K562 (cell line): ENCODE measurements around the gene LY6G6D. TPM values are rescaled to one million over a fixed set of nuclear protein-coding genes. Genes with fewer than 3 reads are reported as not detected.

Source experiments
- CAMTA2 ChIP-seq: fragments of 250-450 bp; sonication (Bioruptor Pico); conservative IDR thresholded peaks from 2 replicates; pipeline ENCODE4 v1.5.1; 2022
- CBFA2T3 ChIP-seq: fragments of 450-650 bp; IDR thresholded peaks from 2 replicates; pipeline ENCODE4 v1.6.1; 2017
- CREB3 ChIP-seq: fragments of 450-650 bp; conservative IDR thresholded peaks from 2 replicates; pipeline ENCODE4 v1.6.1; 2016; ENCODE audit warnings: missing genetic modification characterization, low read depth, mild to moderate bottlenecking, missing compliant biosample characterization, moderate library complexity
- CREB5 ChIP-seq: fragments of 250-450 bp; sonication (Bioruptor Pico); IDR thresholded peaks from 2 replicates; pipeline ENCODE4 v1.5.0; 2020; ENCODE audit warnings: mild to moderate bottlenecking
- DACH1 ChIP-seq: fragments of 450-650 bp; IDR thresholded peaks from 2 replicates; pipeline ENCODE4 v1.6.1; 2018; ENCODE audit not compliant: partially characterized antibody
- E4F1 ChIP-seq: fragments of 250-450 bp; sonication (Bioruptor Pico); IDR thresholded peaks from 2 replicates; pipeline ENCODE4 v1.5.0; 2021; ENCODE audit warnings: mild to moderate bottlenecking, borderline replicate concordance
- ELF1 ChIP-seq: fragments of 200-800 bp; sonication (Bioruptor generic); IDR thresholded peaks from 2 replicates; pipeline ENCODE4 v1.6.1; 2016; ENCODE audit warnings: missing genetic modification characterization, missing compliant biosample characterization
- GATAD2A ChIP-seq: fragments of 450-650 bp; IDR thresholded peaks from 2 replicates; pipeline ENCODE4 v1.6.1; 2017
- HNRNPLL ChIP-seq: fragments of 200-400 bp; formaldehyde crosslinking; IDR thresholded peaks from 2 replicates; pipeline ENCODE4 v1.6.1; 2017; ENCODE audit warnings: low read length, low read depth, mild to moderate bottlenecking; ENCODE audit not compliant: poor library complexity, severe bottlenecking
- KAT2B ChIP-seq: IDR thresholded peaks from one replicate; pipeline ENCODE4 v1.6.1; 2012; ENCODE audit warnings: low read depth, mild to moderate bottlenecking, control low read depth, inconsistent platforms, low read length, moderate library complexity
- MYC ChIP-seq, 2 experiments: fragments of 250-450 bp in 1 of 2; sonication (Bioruptor Pico) in 1 of 2; IDR thresholded peaks; 2 replicates each; pipeline versions ENCODE4 v1.5.1 to v1.6.1; 2012 to 2021; ENCODE audit warnings: low read depth in 2 of 2, borderline replicate concordance in 1 of 2, improper control_type of control experiment in 1 of 2, low read length in 1 of 2, mild to moderate bottlenecking in 1 of 2, moderate library complexity in 1 of 2
- RNF219 ChIP-seq: fragments of 250-450 bp; sonication (Bioruptor Pico); IDR thresholded peaks from 2 replicates; pipeline ENCODE4 v1.5.0; 2022; ENCODE audit warnings: mild to moderate bottlenecking
- SMC3 ChIP-seq: conservative IDR thresholded peaks from 2 replicates; pipeline ENCODE4 v1.6.1; 2011; ENCODE audit warnings: low read depth, low read length, improper control_type of control experiment; ENCODE audit not compliant: insufficient read depth
- SRSF9 ChIP-seq: fragments of 200-400 bp; formaldehyde crosslinking; IDR thresholded peaks from 2 replicates; pipeline ENCODE4 v1.6.1; 2017; ENCODE audit warnings: low read depth, low read length, borderline replicate concordance
- ZNF143 ChIP-seq: sonication (generic); formaldehyde crosslinking; IDR thresholded peaks from 2 replicates; pipeline ENCODE4 v1.9.0; 2022; ENCODE audit warnings: mild to moderate bottlenecking, missing genetic modification reagents
- ZNF347 ChIP-seq: fragments of 450-650 bp; formaldehyde crosslinking; IDR thresholded peaks from 2 replicates; pipeline ENCODE4 v1.4.0; 2020; ENCODE audit warnings: low read depth, mild to moderate bottlenecking, moderate library complexity
- ZNF511 ChIP-seq: sonication (generic); formaldehyde crosslinking; IDR thresholded peaks from 2 replicates; pipeline ENCODE4 v1.8.0; 2022; ENCODE audit warnings: mild to moderate bottlenecking, missing genetic modification reagents
- ZNF551 ChIP-seq: fragments of 250-450 bp; sonication (Bioruptor Pico); IDR thresholded peaks from 2 replicates; pipeline ENCODE4 v1.5.0; 2021; ENCODE audit warnings: mild to moderate bottlenecking, moderate library complexity
- polyA plus RNA-seq, 8 experiments: library from polyadenylated mRNA; depleted of rRNA in 4 of 8; stranded (reverse) in 5 of 8; unstranded in 3 of 8; fragments of >200 nt; fragmentation: Nextera tagmentation in 2 of 8; fragmentation: Illumina TruSeq in 1 of 8; extraction: Ambion mirVana in 2 of 8; extraction: Trizol in 1 of 8; gene quantifications; 2 replicates each; pipeline versions ENCODE4 v1.2.1 to v1.2.3, GENCODE V29; 2011 to 2014; ENCODE audit warnings: inconsistent platforms in 1 of 8, missing spikeins in 1 of 8
- total RNA-seq, 7 experiments: library from RNA; depleted of rRNA in 6 of 7; stranded (reverse); fragments of >200 nt in 6 of 7; fragmentation: Illumina TruSeq in 2 of 7; extraction: Trizol in 2 of 7; gene quantifications; 2 replicates each; pipeline versions ENCODE4 v1.2.1 to v1.2.3, GENCODE V29; 2011 to 2021; ENCODE audit warnings: low replicate concordance in 1 of 7

LY6G6D gene
- total and polyA plus RNA-seq, 9 of the 15 experiments (the other 6 are each of a cell fraction or from before 2014, with no cell fraction given): 0.30 to 0.38 TPM; not detected in 7

GRCh38 chr6:31727034-31727716 is 12.0 kb downstream of the LY6G6D start (continued):
- TF ChIP-seq CREB5 (CRISPR knock-in tag) (no peak; the same call in 1 of the 2 replicates), CBFA2T3 (no peak), GATAD2A (no peak), ZNF551 (CRISPR knock-in tag) (no peak), E4F1 (CRISPR knock-in tag) (no peak), CAMTA2 (no peak), CREB3 (tag) (peak; percentile 71), SRSF9 (no peak), SMC3 (0 out of 2 replicates have a peak, but pooled peaks have one; percentile 17), ZNF511 (no peak), DACH1 (no peak), ZNF143 (CRISPR knock-in tag) (no peak), MYC (IDR thresholded peaks at IDR 0.05; ENCODE audit: low read depth, low read length) (no peak), MYC (CRISPR knock-in tag; IDR thresholded peaks at IDR 0.05; ENCODE audit: borderline replicate concordance, low read depth) (peak; percentile 66; the same call in 1 of the 2 replicates), ELF1 (no peak), HNRNPLL (no peak), KAT2B (no peak), RNF219 (no peak), ZNF347 (CRISPR knock-in tag) (no peak)
